Iris pigment epithelial cell (primary cell): Measurements from ENCODE around the gene HOXB5.

Experiments used
- DNase-seq: peaks from one replicate; pipeline ENCODE4 v3.0.0-alpha.2; 2011; ENCODE audit warnings: low read depth

Gene HOXB5

DNA sequence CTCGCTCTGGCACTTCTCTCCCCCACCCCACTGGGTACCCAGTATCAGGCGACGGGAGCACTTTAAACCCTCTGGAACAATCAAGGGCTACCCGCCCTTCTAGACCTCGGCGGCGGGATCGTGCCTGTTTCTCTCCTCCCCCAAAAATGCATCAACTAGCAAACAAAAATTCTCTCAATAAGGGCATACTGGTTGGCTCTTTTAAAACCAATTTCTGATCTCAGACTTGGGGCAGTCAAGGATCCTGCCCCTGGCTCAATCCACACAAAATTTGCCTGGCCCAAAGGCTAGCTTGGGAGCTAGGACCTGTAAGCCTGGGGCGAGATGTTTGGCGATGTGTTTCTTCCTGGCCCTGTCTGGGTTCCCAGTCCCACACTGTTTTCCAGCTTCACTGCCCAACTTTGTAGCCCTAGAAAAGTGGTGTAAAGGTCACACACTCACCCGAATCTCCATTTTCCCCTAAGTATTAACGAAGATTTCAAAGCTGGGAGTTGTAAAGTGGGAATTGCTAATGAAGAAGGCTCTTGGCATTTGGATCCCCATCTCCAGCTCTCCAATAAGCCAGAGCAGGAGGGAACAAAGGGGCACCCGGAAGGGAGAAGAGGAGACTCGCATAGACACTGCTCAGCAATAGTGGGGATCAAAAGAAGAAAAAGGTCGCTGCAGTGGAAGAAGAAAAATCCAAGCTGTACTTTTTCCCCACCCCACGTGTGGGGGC is 34.3 kb downstream of the HOXB5 start:
- no peak for DNase-seq

DNA sequence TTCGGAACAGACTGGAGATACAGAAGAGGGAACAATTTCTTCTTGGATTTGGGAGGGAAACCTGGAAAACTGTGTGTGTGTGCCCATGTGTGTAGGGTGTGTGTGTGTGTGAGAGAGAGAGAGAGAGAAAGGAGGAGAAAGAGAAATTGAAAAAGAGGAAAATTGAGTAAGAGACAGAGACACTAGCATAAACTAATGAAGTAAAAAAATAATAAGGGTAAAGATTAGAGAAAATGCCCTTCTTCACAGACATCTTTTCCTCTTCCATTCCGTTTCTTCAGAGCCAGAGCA is 34.8 kb downstream of the HOXB5 start:
- no peak for DNase-seq

DNA sequence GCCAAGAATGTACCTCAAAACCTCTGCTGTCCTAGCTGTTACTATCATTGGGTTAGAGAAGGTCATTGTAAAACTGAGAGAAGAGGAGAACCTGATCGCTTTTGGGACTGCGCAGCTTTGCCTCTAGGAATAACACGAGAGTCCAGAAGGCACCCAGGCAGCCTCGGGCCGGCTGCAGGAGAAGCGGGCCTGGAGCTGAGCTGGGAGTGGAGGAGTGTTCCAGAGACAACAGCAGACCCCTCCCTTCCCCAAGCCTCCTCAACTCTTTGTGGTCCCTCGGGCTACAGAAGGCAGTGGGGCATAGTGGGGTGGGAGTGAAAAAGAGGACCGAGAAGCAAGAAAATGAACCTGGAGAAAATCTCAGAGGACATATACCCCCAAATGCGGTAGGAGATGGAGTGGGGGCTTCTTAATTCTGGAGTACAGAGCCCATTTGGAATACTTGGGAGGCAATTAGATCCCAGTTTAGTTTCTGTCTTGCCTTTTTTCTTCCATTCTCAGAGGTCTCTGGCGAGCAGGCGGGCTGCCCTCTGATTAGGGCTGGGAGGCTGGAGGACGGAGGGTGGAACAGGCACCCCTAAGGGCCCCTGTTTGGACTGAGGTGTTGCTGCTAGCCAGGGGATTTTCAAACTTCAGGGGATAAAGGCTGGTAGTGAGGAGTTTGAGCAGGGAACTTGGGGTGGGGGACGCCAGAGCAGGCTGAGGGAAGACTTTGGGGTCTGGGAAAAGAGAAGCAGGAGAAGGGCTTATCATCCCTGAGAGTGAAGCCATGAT is 35.3 kb downstream of the HOXB5 start:
- no peak for DNase-seq

DNA sequence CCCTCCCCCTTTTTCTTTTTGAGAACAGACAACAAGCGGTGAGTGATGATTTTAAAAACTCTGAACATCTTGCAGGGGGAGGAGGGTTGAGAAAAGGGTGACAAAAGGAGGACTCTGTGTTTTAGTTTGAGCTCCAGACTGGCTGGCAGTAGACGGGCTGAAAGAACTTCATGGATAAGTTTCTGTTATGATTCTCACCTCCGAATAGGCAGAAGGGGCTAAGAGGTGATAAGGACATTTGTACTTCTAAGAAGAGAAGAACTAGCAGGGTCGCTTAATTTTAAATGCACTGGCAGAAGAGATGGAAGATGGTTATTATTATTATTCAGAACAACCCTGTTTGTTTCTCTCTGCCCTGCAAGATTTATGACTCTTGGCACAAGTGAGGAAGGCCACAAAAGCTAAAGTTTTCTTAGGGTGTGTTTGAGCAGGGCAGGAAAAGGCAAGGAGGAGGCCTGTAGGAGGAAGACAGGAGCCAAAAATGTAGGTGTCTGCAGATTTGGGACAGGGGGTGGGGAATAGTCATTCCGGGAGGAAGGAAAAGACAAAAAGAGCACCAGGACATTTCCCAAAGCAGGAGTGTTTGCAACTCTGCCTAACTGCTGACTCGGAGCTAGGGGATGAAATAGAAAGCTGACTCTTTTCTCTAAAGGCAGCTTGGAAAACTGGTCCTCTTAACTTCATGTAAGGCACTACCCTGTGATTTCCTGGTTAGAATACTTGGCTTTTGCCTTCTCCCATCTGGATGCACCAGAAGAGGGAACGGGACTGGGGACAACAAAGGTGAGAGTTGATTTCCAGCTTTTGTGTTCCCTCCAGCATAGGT is 36.8 kb downstream of the HOXB5 start:
- no peak for DNase-seq

DNA sequence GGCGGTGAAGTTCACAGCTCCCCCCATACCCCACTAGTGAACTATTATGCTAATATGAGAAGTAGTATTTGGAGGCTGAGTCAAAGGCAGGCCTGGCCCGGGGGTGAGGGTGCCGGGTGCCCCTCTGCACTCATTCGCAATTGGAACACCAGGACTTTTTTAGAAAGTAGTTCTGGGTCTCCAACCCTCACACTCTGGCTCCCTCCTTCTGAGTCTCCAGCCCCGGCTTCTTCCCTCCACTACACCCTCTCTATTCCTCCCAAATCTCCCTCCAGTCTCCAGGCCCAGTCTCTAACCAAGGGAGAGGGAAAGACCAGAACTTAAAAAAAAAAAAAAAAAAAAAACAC is 37.4 kb downstream of the HOXB5 start:
- no peak for DNase-seq

DNA sequence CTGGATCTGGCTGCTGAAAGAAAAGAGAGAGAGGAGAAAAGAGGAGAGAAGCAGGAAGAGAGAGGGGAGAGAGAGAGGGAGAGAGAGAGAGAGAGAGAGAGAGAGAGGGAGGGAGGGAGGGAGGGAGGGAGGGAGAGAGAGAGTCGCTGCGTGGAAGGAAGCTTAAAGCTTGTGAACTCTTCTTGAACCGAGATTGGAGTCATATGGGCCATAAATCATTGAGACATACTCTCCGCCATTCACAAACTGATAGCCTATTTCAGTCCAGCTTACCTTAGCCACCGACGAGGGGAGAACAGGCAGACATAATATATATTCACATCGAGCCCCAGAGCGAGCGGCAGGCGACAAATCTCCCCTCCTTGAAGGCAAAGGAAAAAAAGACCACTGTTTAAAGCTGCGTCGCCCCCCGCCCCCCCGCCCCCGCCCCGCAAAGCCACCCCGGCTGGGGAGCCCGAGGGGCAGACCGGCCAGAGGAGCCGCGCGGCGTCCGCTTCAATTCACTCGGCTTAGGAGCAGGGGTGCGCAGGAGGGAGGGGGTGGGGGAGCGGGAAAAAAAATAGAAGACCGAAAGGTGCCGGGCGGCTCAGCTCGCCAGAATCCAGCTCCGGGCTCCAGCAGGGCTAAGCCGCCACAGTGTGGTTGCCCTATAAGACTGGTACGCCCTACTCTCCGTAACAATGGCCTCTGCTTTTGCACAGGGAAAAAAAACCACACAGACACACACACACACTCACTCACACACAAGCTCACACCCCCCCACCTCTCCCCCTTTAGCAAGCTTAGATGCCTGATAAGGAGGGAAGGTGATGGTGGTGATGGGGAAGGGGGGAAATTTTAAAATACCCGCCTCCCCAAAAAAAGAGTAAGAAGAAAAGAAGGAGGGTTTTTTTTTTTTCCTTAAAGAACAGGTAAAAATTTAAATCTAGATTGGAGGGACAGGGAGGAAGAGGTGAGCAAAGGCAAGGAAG is 38.0 kb downstream of the HOXB5 start:
- DNase-seq, result peak; percentile 88

DNA sequence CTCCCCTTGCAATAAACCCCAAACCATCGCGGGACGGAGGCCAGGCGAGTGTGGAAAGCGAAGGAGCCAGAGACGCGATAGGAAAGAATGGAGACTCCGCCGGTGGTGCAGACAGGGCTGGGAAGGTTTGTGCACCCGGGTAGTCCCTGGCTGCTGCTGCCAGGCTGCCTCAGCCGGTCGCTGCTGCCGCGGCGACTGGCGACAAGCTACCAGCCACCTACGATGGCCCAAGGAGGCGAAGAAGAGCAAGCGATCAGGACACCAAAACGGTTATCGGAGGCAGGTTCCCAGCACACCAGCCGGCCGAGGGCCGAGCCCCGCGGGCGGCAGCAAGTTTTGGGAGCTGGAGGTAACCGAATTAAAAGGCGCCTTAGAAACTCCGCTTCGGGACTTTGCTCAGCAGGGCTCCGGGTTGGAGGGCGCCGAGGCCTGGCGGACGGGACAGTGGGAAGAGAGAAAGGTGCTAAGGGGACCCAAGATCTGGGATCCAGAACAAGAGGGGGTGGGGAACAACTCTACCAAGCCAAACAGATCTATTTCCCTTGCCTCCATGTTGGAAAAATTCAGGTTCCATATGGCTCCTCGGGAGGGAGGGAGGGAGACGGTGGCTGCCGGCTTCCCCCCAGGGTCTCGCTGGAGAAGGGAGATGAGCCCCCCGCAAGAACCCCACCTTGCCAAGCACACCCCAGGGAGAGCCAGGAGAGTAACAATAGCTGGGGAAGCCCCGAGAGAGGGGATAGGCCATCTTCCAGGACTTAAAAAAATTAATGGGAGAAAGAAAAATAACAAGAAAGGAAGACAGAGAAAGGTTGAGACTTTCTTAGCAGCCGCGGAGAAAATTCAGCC is 38.9 kb downstream of the HOXB5 start:
- DNase-seq, result no peak

DNA sequence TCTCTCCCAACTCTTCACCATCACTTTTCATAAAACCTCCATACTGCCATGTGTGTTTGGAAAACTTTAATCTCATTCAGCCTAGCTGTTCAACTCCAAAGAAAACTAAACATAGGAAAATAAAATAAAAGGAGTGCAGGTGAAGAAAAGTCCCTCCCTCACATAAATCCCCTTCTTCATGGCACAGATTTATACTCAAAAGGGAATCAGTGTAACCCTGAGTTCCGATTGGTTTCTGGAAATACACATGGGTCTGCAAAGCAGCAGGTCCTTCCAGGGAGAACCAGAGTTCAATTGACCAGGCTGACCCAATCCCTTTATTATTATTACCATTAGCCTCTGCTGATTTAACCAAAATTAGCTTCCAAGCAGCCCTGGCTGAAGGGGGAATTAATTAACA is 39.8 kb downstream of the HOXB5 start:
- no peak for DNase-seq

DNA sequence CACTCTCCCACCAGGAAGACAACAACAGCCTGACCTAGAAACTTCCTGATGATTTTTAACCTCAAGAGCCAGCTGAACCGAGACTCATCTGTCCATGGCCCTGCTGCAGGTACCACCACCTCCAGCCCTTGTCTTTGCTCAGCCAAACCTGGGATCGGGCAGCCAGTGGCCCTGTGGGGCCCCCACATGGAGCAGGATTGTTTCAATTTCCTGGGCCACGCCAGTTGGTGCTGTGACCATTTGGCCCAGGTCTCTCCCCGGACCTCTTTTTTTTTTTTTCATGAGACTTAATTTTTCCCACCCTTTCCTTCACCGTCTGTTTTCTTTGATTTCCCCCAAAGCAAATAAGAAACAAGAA is 40.4 kb downstream of the HOXB5 start:
- no peak for DNase-seq

DNA sequence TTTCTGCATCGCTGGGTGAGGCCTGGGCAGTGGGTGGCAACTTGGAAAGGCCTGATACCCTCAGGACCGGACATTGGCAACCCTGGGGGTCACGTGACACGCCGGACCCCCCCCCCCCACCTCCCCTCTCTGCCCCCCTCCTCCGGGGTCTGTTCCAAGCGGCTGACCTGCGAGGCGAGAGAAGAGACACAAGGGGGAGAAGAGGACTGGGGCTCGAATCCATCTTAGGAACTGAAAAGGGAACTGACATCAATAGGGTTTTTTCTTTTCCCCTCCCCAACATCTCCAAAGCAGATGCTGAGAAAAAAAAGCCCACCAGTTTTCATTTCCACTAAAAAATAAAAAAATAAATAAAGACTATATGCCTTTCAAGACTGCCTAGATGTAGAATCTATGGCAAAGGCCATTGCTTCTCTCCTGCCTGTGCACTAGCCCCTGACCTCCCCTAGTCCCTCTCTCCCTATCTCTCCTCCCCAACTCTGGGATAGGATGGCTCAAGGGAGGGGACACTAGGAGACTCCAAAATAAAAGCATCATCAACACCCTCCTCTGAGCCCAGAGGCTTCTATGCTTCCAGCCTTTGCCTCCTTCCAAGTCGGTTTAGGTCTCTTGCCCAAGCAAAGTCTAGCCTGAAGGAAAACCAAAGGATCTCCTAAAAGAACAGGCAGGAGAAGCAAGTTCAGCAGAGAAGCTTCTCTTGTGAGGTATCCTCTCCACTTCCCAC is 41.0 kb downstream of the HOXB5 start:
- DNase-seq, result no peak

DNA sequence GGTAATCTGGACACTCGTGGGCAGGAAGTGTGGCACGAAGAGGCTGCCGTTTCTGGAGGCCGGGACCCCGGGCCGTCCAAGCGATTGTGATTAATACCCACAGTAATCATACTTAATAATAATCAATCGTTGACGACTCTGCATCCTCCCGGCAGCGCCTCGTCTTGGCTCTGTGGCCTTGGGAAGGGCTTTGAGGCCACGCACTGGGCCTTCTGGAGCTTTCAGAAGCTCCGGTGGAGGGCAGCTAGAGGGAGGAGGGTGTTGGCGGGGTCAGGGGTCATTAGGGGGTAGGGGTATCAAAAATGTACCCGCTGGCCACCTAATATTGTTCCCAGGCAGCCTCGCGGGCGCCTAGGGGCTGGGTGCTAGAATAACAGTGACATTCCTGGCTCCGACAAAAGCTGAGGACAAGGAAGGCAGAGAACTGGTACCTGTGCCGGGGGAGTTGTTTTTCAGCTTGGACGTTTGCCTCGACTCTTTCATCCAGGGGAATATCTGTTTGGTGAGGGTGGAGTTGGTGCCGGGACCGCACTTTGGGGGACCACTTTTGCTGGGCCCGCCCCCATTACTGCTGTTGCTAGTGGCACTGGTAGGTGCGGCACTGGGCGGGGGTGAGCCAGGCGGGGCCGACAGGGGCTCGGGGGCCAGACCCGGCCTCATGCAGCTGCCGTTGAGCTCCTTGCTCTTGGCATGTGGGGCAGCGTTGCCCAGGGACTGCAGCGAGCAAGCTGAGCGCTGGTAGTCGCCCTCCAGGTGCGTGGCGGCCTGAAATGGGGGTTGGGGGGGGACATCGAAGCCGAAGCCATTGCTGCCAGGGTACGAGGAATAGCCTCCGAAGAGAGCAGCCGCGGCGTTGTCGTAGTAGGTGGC is 41.7 kb downstream of the HOXB5 start:
- DNase-seq, result no peak

DNA sequence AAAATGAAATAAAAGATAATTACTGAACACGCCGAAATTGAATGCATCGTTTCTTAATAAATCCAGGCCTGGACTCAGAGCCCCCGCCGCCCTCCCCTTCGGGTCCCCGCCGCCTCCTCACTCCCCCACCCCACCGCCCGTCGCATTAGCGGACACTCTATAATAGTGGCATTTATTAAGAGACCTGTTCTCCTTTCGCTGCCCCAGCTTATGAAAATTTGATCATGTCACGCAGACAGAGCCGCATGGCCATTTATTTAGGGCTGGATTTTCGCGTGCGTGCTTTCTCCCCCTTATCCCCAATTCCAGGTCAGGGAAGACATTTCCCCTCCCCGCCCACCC is 42.4 kb downstream of the HOXB5 start:
- no peak for DNase-seq

DNA sequence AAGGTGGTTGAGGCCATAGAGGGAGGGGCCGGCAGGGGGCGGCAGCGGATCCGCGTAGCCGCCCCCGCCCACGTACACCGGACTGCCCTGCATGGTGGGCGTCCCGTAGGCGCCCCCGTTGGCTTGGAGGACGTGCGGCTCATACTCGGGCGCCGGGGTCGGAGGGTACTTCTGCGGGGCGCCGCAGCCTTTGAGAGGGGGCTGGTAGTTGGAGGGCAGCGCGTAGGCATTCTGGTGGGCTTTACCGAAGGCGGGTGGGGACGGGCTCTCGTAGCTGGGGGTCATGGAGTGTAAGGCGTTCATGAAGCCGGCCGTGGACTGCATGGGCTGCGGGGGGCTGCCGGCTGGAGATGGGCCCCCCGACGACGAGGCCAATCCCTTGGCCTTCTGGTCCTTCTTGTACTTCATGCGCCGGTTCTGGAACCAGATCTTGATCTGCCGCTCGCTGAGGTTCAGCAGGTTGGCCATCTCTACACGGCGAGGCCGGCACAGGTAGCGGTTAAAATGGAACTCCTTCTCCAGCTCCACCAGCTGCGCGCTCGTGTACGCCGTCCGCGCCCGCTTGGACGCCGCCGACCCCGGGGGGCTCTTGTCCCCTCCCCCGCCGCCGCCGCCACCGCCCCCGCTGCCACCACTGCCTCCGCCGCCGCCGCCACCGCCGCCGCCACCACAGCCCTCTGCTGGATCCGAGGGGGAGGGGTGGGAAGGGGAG is 42.9 kb downstream of the HOXB5 start:
- no peak for DNase-seq

DNA sequence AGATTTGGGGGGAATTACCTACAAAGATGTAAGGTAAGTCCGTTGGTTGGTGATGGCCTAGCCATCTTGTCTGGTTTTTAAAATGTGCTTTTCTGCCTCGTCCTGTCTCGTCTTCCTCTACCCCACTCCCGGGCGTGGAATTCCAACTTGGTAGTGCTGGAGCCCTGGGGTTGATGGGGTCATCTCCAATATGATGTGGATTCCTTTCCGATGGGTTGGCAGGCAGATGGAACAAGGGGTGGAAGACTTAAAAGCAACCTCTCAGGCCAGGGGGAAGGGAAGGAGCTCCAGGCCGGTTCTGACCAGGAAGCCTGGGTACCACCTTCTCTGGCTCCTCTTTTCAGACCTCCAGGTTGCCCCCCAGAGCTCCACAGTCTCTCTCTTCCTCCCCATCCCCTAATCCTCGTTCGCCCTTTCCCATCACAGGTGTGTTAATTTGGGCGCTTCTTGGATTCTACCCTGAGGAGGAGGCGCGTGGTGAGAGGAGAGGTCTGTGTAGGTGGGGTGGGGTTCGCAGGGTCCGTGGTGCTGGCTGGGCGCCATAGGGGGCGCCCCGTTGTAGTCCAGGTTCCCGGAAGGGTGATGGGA is 43.6 kb downstream of the HOXB5 start:
- DNase-seq, result no peak

DNA sequence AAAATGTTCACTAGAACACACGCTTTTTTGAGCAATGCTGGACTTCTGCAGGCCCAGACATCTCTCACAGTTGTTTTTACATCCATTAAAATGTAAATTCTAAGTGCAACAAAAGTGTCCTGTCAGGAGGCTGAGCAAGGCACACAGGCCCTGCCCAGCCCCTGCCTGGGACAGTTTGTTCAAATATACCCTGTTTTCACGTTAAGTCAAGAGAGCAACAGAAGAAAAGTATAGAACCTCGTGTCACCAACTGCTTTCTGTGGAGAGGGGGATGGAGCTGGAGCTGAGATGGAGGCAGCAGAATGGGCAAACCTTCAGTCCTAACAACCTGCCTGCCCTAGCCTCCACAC is 44.3 kb downstream of the HOXB5 start:
- no peak for DNase-seq

DNA sequence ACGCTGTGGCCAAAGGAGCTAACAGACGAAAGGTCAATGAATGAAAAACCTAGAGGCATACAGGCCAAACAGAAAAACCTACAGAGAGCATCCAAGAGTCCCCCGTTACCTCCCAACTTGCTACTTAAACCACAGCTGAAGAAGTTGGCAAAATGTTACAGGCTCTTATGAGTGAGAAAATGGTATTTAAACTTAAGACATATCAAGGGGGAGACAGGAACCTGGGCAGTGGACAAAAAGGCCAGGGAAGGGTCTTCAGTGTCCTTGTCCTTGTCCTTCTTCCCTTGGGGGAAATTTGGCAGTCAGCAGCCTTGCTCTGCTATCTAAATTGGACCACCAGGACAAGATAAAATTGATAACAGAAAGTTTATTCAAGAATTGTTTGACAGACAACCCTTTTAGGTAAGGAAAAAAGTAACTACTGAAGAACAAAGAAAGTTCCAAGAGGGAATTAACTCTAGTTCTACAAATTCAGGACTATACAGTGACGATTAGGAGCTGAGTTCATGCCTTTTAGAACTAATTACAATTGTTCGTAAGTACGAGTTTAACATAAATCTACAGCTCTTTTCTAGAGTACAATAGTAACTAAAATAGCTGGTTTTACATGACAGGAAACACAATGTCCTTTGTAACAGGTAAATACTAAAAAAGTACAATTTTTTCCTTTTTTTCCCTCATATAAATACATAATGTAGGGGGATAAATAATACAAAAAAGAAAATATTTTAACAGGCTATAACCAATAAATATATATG is 44.9 kb downstream of the HOXB5 start:
- DNase-seq, result no peak

DNA sequence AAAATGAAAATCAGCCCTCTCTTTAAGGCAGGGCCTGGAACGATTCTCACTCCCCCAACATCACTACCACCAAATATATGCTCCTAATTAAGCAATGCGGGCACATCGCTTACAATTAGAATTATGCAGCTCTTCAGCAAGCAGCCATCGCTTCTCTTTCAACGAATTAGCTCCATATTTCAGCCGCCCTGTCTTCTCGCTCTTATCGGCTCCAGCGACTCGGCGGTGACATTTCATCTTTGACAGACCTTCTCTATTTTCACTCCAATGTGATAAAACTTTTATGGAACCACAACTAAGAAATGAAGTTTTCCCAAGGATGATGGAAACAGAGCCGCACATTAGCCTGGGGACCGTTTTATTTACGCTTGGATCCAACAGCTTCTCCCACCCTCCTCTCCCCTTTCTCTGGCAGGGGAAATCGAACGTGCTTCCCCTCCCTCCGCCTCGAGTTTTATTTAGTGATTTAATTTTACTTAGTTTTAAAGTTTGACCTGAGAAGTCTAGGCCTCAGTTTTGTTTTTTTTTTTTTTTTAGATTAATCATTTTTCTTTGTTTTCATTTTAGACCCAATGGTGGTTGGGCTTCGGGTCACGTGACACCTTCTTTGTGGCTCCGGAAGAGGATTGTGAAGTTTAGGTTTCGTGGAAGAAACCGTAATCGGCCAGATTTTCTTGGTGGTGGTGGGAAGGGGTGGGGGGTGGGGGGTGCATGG is 45.6 kb downstream of the HOXB5 start:
- peak; percentile 32 for DNase-seq
